SHP77 treated with DMSO at 0.1 percent for 48 hours (cell line): ENCODE measurements around the gene GFRA3.
"Not testable (repeated sequence)": the region's sequence is repeated elsewhere in the genome, so short reads cannot be mapped to it uniquely, and the experiment has no call there.

Experiments
- DNase-seq: peaks from one replicate; lab custom pipeline; 2025; lab: John Stamatoyannopoulos, UW

GFRA3 gene

DNA sequence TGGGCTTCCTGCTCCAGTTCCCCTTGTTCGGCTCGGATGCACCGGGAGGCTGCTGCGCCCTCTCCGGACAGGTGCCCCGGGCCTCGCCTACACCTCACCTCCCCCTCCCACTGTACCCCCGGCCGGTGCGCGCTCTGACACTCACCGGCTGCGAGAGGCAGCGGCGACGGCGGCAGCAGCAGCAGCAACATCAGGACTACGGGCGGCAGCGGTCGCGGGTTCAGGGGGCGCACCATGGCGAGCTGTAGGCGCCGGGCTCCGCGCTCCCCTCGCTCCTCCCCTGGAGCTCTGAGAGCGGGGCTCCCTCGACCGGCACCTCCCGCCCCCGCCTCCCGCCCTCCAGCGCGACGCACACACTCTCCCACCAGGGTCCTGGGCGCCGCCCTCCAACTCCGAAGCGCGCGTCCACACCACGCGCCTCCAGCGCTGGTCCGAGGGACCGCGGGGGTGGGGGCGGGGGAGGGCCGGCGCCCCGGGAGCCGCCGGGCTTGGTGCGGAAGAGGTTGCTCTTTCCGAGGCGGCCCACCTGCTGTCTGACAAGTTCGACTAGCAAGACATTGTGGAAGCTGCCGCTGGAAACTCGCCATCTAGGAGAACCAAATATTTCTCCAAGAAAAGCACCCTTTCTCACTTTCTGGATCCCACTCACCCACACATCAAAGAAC, at the start of gene GFRA3:
Gene GFRA3, minus strand, starts transcription at position 433 of the 665 bp plus-strand sequence. Its CDS starts 197 bp downstream, at position 236.
- no peak for DNase-seq

- not testable (repeated sequence) for DNase-seq
Measured at GRCh38 chr5:138318211-138318610, 43.8 kb upstream of the GFRA3 start.

- DNase-seq = no peak
Measured at GRCh38 chr5:138316355-138316754, 41.9 kb upstream of the GFRA3 start.

DNA sequence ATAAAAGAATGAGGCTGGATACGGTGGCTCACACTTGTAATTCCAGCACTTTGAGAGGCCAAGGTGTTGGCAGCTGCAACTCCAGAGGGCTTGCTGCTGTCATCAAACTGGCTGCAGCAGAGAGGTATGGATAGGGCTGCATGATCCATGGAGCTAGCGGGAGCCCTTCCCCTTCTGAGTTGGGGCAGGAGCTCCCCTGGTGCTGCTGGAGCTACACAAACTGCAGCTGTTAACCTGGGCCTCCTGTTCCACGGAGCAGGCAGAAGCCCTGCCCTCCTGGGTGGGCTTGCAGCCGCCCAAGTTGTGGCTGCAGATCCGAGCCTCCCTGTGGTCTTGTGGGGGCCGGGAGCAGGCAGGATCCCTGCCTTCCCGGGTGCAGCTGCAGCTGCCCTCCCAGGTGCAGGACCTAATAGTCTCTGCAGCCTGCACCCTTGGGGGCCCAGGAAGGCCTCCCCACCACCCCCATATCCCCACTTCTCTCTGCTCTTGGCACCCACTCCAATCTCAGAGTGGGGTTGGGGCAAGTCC, 41.4 kb upstream of the GFRA3 start:
- no peak for DNase-seq

GRCh38 chr5:138305797-138306196, 31.4 kb upstream of the GFRA3 start:
- peak; percentile 76 for DNase-seq

DNA sequence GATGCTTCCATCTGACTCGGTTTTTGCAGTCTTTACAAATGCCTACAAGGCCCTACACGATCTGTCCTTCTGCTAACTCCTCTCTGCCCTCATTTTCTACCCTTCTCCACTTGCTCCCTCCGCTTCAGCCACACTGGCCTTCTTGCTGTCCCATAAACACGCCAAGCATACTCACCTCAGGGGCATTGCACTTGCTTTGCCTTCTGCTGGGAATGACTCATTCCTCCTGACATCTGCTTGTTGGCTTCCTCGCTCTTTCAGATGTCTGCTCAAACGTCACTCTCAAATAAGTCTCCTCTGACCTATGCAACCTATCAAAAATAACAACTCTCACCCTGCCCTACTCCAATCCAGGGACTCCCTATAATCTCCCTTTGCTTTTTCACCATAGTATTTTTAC, 29.0 kb upstream of the GFRA3 start:
- no peak for DNase-seq

GRCh38 chr5:138289296-138289695, 14.9 kb upstream of the GFRA3 start:
- DNase-seq = no peak

DNA sequence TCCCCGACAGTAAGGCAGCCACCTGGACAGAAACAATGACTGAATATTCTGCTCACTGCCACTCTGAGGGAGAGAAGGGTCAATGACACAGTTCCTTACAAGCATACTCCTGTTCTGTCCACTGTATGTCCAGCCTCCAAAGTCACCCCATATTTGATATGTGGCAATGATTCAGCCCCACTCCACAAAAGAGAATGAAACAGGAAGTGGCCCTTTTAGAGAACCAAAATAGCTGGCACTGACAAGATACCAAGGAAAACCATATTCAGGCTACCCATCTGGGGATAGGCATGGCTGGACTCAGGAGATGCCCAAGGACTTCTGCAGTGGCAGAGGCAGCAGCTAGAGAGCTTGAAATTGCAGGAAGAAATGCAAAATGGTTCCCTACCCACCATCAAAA, 12.8 kb upstream of the GFRA3 start:
- no peak for DNase-seq

DNA sequence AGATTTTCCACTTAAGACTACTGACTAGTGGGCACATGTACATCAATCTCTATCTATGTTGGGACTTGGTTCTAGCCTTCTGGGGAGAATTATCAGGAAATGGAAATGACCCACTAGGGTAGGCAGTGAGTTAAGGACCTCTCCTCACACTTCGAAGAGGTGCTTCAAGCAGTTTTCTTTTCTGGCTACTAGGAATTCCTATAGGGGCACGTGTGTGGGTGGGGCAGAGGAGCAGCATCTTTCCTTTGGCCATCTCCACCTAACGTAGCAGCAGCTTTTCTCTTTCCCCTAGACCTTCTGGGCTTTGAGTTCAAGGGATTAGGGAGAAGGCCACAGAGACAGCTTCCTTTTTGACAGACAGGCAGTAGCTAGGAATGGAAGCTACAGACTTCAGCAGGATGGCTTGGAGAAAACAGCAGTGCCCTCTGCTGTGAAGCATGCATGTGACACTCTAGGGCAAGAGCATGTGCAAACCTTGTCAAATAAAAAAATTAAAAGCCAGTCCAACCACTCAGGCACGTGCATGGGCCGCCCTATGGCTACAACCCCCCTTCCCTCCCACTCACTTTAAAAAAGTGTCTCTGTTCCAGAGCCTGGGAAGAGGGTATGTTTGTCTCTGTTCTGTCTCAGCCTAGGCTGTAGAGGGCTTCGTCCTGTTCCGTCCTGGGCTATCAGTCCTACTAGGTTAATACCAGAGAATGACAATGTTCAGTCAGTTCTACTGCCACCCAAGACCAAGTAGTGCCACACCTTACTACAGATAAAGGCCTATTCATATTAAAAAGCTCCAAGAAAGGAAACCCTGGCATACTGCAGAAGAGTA, 8.7 kb upstream of the GFRA3 start:
- DNase-seq = peak; percentile 21

- no peak for DNase-seq
Measured at GRCh38 chr5:138280915-138281314, 6.5 kb upstream of the GFRA3 start.

GRCh38 chr5:138276402-138277054, 2.1 kb upstream of the GFRA3 start:
- peak; percentile 91 for DNase-seq

DNA sequence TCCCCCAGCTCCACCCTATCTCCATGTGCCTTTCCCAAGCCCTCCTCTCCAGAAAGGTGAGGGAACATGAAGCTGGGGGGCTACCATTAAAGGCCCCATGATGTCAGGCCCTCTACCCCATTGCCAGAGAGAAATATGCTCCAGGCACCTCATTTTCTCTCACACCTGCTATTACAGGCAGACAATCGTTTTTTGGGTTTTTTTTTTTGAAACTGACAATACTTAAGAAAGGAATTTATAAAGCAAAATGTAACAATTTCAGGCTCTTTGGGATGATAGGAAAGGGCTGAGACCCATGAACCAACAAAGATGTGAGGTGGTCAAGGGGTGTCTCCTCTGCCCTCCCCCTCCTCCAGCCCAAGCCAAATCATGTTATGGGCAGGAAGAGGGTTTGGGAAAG, 1.5 kb upstream of the GFRA3 start:
- no peak for DNase-seq

- no peak for DNase-seq
Measured at GRCh38 chr5:138275379-138275782, 960 bp upstream of the GFRA3 start.

DNA sequence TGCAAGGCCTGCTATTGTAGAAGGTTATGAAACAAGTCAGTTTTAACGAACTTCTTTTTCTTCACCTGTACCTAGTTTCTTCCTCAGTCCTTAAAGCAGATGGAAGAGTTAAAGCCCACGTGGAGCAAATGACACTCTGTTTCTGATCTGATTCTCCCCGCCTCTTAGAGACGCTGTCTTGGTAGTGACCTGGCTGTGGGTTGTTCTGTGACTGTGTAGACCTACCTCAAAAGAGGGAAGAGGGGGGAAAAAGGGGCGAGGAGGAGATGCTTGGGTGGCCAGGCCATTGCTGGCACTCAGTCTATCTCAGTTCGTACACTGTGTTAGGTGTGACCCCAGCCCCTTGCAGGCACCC, 610 bp downstream of the GFRA3 start:
- no peak for DNase-seq

- no peak for DNase-seq
Measured at GRCh38 chr5:138272681-138273080, 1.7 kb downstream of the GFRA3 start.

DNA sequence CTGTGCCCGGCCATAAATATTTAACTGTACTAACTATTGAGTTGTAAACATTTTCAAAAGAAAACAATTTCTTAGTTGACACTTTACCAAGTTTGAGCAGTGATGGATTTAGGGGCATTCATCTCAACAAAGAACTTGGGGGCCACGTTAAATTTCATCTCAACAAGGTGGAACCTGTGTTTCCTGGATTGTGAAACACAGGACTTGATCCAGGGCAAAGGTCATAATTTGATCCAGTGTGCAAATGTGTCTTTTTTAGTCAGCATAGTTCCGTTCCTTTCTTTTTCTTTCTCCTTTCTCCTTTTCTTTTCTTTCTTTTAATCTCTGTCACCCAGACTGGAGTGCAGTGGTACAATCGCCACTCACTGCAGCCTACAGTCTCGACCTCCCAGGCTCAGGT, 3.1 kb downstream of the GFRA3 start:
- no peak for DNase-seq

- no peak for DNase-seq
Measured at GRCh38 chr5:138264183-138264582, 10.2 kb downstream of the GFRA3 start.

DNA sequence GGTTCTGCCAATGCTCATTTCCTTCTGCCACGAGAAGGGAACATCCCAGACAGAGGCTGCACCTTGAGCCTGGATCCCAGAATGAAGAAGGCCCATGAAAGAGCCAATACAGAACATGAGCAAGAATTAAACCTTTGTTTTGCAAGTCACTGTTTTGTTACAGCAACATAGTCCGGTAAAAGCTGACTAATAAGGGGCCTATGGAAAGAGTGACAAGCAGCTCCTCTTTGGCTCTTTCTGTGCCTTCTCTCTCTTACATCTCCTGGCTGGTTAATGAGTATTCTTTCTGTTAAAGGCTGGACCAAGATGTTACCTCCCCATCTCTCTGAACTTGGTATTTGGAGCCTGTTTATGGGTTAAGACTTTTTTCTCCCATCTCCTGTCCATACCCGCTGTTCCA, 10.8 kb downstream of the GFRA3 start:
- DNase-seq = no peak

GRCh38 chr5:138258704-138259292, 15.6 kb downstream of the GFRA3 start:
- DNase-seq = no peak

- no peak for DNase-seq
Measured at GRCh38 chr5:138257583-138257982, 16.8 kb downstream of the GFRA3 start.

DNA sequence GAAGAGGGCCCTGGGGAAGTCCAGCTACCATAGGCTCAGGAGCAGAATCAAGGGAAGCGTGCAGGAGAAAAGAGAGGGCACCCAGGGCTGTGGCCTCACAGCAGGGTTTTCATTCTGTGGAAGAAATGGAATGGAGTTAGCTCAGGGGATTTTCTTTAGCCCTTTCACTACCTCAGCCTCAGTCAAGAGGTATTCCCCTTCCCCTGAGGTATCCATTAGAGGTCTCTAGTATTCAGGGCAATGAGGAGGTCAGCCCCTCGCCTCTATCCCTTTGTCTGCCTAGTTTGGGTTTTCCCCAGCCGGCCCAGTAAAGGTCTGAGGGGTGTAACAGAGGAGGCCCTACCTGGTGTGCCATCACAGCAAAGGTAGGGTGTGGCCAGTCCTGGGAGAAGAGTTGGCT, 21.5 kb downstream of the GFRA3 start:
- DNase-seq = no peak

DNA sequence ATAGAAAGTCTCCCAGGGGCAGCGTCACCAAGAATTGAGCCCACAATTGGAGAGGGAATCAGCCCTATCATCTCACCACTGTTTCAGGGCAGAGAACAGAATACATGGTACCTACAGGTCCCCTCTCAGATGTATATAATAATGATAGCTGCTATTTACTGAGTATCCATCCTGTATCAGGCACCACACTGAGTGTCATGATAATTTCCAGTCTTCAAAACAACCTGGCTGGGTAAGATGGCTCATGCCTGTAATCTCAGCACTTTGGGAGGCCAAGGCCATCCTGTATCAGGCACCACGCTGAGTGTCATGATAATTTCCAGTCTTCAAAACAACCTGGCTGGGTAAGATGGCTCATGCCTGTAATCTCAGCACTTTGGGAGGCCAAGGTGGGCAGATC, 26.6 kb downstream of the GFRA3 start:
- DNase-seq = not testable (repeated sequence)
